Fibroblast of mammary gland (primary cell): ENCODE data around the gene TBC1D9B.
A peak's percentile ranks its signal among the peaks of the same experiment; 100 is the strongest.
"Not testable (repeated sequence)": the region's sequence is repeated elsewhere in the genome, so short reads cannot be mapped to it uniquely, and the experiment has no call there.

Experiments
- DNase-seq: peaks from one replicate; pipeline ENCODE4 v3.0.0-alpha.2; 2010; ENCODE audit warnings: low read depth
- H3K4me3 ChIP-seq: 2 replicates; pipeline ENCODE4 v1.5.1; 2011; ENCODE audit warnings: low read depth, mild to moderate bottlenecking, low read length, moderate library complexity; ENCODE audit not compliant: control insufficient read depth
- TF ChIP-seq, protein P1 (sequence below): conservative IDR thresholded peaks from 2 replicates; pipeline ENCODE4 v1.5.1; 2011; ENCODE audit warnings: low read depth, low read length, inconsistent platforms; ENCODE audit not compliant: control insufficient read depth, insufficient read depth

The TBC1D9B gene

DNA sequence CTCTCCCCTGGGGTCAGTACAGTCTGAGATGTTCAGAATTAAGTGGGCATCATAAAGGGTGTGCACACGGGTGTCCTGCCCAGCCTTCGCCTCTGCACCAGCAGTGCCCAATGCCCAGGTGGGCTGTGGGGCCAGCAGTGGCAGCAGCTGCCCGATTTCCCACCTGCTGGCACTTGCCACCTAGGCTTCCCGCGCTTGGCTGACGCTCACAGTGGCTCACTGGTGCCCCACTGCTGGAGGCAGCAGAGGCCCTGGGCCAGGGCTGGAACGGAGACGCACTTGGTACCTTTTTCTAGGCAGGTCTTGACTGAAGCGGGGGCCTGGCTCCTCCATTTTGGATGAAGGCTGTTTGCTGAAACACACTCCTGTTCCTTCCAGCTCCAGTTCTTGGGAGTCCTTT is 66.1 kb downstream of the TBC1D9B start:
- TF ChIP-seq, protein P1, sequence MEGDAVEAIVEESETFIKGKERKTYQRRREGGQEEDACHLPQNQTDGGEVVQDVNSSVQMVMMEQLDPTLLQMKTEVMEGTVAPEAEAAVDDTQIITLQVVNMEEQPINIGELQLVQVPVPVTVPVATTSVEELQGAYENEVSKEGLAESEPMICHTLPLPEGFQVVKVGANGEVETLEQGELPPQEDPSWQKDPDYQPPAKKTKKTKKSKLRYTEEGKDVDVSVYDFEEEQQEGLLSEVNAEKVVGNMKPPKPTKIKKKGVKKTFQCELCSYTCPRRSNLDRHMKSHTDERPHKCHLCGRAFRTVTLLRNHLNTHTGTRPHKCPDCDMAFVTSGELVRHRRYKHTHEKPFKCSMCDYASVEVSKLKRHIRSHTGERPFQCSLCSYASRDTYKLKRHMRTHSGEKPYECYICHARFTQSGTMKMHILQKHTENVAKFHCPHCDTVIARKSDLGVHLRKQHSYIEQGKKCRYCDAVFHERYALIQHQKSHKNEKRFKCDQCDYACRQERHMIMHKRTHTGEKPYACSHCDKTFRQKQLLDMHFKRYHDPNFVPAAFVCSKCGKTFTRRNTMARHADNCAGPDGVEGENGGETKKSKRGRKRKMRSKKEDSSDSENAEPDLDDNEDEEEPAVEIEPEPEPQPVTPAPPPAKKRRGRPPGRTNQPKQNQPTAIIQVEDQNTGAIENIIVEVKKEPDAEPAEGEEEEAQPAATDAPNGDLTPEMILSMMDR: no peak
- no peak overlapping the region for H3K4me3 ChIP-seq
- DNase-seq: no peak

DNA sequence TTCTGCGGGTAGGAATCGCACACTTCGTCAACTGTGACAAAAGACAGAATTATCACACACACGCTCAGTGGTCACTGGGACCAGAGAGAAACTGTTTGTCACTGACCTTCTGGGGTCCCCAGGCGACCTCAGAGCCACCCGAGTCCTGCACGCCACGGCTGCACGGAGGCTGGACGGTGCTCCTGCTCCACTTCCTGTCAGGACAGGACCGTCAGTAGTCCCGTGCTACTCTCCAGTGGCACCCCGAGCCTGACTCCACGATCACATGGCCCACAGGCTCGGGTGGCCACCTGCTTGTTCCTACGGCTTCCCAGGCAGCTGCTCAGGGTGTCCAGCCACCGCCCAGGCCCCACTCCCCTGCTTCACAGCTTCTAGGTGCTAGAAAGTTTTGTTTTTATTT is 66.9 kb downstream of the TBC1D9B start:
- TF ChIP-seq, protein P1: no peak
- no peak for DNase-seq
- no peak overlapping the region for H3K4me3 ChIP-seq

DNA sequence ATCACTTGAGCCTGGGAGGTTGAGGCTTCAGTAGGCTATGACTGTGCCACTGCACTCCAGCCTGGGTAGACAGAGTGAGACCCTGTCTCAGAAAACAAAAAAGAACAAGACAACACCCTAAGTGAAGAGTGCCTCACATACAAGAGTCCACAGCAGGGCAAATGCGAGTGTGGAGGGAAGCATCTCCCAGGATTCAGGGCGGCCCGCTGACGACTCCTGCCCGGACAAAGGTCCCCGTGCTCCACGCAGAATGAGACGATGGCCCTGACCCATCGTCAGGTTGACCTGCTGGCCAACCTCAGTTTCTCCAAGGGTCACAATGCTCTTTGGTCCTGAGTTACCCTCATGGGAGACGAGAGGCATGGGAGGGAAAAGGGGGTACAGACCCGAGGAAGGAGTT is 67.4 kb downstream of the TBC1D9B start:
- TF ChIP-seq, protein P1: no peak
- no peak for DNase-seq
- H3K4me3 ChIP-seq: no peak overlapping the region

DNA sequence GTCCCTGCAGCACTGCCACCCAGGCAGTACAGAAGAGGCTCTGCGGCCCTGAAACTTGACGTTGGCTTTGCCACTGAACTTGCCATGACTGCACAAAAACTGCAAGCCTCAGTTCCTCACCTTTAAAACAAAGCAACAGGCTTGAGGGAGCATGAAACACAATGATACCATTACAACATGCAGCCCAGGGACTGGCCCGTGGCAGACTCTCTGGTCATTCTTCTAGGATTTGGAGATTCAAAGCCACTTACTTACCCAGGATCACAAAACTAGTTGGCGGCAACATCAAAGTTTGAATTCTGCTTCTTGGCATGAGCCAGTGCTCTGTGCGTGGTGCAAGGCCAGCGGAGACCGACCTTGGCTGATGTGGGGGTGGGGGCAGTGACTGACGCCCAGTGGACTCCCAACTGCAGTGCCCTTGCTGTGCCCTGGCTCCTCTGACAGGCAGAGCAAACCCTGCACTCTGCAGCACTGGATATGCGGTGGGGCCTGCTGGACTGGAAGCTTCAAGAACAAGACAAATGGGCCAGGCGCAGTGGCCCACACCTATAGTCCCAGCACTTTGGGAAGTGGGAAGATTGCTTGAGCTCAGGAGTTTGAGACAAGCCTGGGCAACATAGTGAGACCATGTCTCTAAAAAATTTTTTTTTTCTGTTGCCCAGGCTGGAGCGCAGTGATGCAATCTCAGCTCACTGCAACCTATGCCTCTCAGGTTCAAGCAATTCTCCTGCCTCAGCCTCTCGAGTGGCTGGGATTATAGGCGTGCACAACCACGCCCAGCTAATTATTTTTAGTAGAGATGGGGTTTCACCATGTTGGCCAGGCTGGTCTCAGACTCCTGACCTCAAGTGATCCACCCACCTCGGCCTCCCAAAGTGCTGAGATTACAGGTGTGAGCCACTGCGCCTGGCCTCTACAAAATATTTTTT is 68.1 kb downstream of the TBC1D9B start:
- DNase-seq: no peak

DNA sequence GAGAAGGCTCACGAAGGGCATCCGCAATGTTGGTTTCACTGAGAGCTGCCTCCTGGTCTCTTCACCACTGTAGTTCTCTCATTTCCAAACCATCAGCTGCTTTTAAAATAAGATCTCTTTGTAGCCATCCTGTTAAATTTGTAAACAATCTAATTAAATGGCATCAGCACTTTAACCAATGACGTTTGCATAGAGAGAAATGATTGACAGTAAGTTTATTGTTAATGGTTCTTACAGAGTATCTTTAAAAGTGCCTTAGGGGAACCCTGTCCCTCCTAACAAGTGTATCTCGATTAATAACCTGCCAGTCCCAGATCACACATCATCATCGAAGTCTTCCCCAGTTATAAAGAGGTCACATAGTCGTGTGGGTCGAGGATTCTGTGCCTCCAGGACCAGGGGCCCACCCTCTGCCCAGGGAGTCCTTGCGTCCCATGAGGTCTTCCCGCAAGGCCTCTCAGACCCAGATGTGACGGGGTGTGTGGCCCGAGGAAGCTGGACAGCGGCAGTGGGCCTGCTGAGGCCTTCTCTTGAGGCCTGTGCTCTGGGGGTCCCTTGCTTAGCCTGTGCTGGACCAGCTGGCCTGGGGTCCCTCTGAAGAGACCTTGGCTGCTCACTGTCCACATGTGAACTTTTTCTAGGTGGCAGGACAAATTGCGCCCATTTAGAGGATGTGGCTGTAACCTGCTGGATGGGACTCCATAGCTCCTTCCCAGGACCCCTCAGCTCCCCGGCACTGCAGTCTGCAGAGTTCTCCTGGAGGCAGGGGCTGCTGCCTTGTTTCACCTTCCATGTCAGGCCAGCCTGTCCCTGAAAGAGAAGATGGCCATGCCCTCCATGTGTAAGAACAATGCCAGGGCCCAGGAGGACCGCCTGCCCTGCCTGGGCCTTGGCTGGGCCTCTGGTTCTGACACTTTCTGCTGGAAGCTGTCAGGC is 70.4 kb downstream of the TBC1D9B start:
- TF ChIP-seq, protein P1: no peak
- DNase-seq: no peak
- no peak overlapping the region for H3K4me3 ChIP-seq

More for the DNA sequence above, 68.1 kb downstream of the TBC1D9B start:
- TF ChIP-seq, protein P1: no peak
- H3K4me3 ChIP-seq: no peak overlapping the region

DNA sequence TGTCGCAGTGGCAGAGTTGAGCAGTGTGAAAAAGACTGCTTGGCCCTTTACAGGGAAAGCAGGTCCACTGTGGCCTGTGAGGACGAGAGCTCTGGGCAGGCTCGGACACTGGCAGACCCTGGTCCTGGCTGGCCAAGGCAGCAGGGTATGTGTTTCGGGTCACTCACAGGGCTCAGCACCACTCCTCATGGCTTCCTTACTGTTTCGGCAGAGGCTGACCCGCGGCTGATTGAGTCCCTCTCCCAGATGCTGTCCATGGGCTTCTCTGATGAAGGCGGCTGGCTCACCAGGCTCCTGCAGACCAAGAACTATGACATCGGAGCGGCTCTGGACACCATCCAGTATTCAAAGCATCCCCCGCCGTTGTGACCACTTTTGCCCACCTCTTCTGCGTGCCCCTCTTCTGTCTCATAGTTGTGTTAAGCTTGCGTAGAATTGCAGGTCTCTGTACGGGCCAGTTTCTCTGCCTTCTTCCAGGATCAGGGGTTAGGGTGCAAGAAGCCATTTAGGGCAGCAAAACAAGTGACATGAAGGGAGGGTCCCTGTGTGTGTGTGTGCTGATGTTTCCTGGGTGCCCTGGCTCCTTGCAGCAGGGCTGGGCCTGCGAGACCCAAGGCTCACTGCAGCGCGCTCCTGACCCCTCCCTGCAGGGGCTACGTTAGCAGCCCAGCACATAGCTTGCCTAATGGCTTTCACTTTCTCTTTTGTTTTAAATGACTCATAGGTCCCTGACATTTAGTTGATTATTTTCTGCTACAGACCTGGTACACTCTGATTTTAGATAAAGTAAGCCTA is 71.3 kb downstream of the TBC1D9B start:
- TF ChIP-seq, protein P1: no peak
- no peak overlapping the region for H3K4me3 ChIP-seq
- peak; percentile 56 for DNase-seq

DNA sequence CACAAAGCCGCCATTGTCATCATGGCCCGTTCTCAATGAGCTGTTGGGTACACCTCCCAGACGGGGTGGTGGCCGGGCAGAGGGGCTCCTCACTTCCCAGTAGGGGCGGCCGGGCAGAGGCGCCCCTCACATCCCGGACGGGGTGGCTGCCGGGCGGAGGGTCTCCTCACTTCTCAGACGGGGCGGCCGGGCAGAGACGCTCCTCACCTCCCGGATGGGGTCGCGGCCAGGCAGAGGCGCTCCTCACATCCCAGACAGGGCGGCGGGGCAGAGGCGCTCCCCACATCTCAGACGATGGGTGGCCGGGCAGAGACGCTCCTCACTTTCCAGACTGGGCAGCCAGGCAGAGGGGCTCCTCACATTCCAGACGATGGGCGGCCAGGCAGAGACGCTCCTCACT is 72.8 kb downstream of the TBC1D9B start:
- not testable (repeated sequence) for H3K4me3 ChIP-seq, DNase-seq
